Germinal center (tissue), 1 donor: Measurements from ENCODE around the gene HCFC1.

Experiments used
- DNase-seq: peaks from one replicate; pipeline ENCODE4 v3.0.0; 2012; ENCODE audit warnings: mixed read lengths, low spot score

The HCFC1 gene

GRCh38 chrX:153971450-153972367, at the start of gene HCFC1:
HCFC1 (minus strand) TSS chrX:153971818; CDS start chrX:153970840, 978 bp downstream.
- peak; percentile 75 for DNase-seq

- DNase-seq = peak; percentile 6
These were observed 49.6 kb upstream of the HCFC1 start for GRCh38 chrX:154021131-154021611.

- DNase-seq = no peak
These were observed 49.0 kb upstream of the HCFC1 start for GRCh38 chrX:154020536-154021115.

- DNase-seq = peak; percentile 61
These were observed 48.3 kb upstream of the HCFC1 start, which contains the start of gene IRAK1 for GRCh38 chrX:154019633-154020528. IRAK1 (minus strand) TSS chrX:154019902; CDS start chrX:154019812, 90 bp downstream.

GRCh38 chrX:154019061-154019621, 47.5 kb upstream of the HCFC1 start:
- peak; percentile 7 for DNase-seq

GRCh38 chrX:154018518-154019060, 47.0 kb upstream of the HCFC1 start:
- no peak for DNase-seq

GRCh38 chrX:154017766-154018517, 46.3 kb upstream of the HCFC1 start:
- DNase-seq = no peak

- DNase-seq = no peak
These were observed 44.9 kb upstream of the HCFC1 start for GRCh38 chrX:154016366-154017076.

GRCh38 chrX:154015581-154016264, 44.1 kb upstream of the HCFC1 start:
- DNase-seq = no peak

- DNase-seq = no peak
These were observed 43.1 kb upstream of the HCFC1 start for GRCh38 chrX:154014429-154015380.

- DNase-seq = peak; percentile 64
These were observed 42.2 kb upstream of the HCFC1 start for GRCh38 chrX:154013614-154014360.

- no peak for DNase-seq
These were observed 41.4 kb upstream of the HCFC1 start for GRCh38 chrX:154013001-154013421.

GRCh38 chrX:154012336-154012991, 40.8 kb upstream of the HCFC1 start:
- DNase-seq = no peak

GRCh38 chrX:154011376-154012335, 40.0 kb upstream of the HCFC1 start:
- no peak for DNase-seq

GRCh38 chrX:154010330-154011087, 38.9 kb upstream of the HCFC1 start:
- no peak for DNase-seq
